Uterus (tissue), 2 donors: Measurements from ENCODE around the gene TMEM114.

Source experiments
- CTCF ChIP-seq, 4 experiments: fragments of 200-600 bp in 2 of 4; fragments of 450-650 bp in 2 of 4; sonication (generic) in 2 of 4; IDR thresholded peaks; one replicate each; pipeline ENCODE4 v1.5.1; 2016 to 2019; ENCODE audit warnings: antibody characterized with exemption in 4 of 4, mild to moderate bottlenecking in 2 of 4, moderate library complexity in 1 of 4
- POLR2A ChIP-seq, 2 donors: fragments of 450-650 bp; IDR thresholded peaks; one replicate each; pipeline ENCODE4 v1.6.1; 2016; ENCODE audit warnings: antibody characterized with exemption in 2 of 2, mild to moderate bottlenecking in 1 of 2, moderate library complexity in 1 of 2

GRCh38 chr16:8587065-8587464, 3.2 kb downstream of the TMEM114 start:
- TF ChIP-seq POLR2A (IDR thresholded peaks at IDR 0.05) (no peak), CTCF (IDR thresholded peaks at IDR 0.05) (no peak)
